Activated T-helper 1 cell treated with anti-CD3 and anti-CD28 coated beads, Interleukin-12 subunit alpha, Interleukin-12 subunit beta, Interleukin-2, Interleukin-4 antibody, amounts not matched to agents 30 ng/mL and 10 ng/mL and 1 ng/mL, durations not matched to agents 14 hours and 24 hours and 36 hours (primary cell): ENCODE results near the gene DNAJC5. TPM values are rescaled to one million over a fixed set of nuclear protein-coding genes. Genes with fewer than 3 reads are reported as not detected.

Source experiments
- DNase-seq: peaks from one replicate; pipeline ENCODE4 v3.0.0; 2021; ENCODE audit warnings: low spot score
- H3K27ac Mint-ChIP-seq: one replicate; pipeline ENCODE4 v1.8.0; 2021; ENCODE audit warnings: mild to moderate bottlenecking, mixed read lengths
- H3K27me3 Mint-ChIP-seq: one replicate; pipeline ENCODE4 v1.8.0; 2022; ENCODE audit warnings: mild to moderate bottlenecking, moderate library complexity, mixed read lengths; ENCODE audit not compliant: insufficient read depth
- H3K36me3 Mint-ChIP-seq: one replicate; pipeline ENCODE4 v1.8.0; 2021; ENCODE audit warnings: low read depth, mixed read lengths
- H3K4me1 Mint-ChIP-seq: one replicate; pipeline ENCODE4 v1.8.0; 2021; ENCODE audit warnings: low read depth, mixed read lengths
- H3K4me3 Mint-ChIP-seq: one replicate; pipeline ENCODE4 v1.8.0; 2021; ENCODE audit warnings: mild to moderate bottlenecking, moderate library complexity, mixed read lengths
- H3K9me3 Mint-ChIP-seq: one replicate; pipeline ENCODE4 v1.8.0; 2021; ENCODE audit warnings: mixed read lengths
- intact Hi-C: fragments of 100-400 bp; cut with micrococcal nuclease; formaldehyde crosslinking; loops from one replicate; pipeline ENCODE4 v1.15.1; 2024
- total RNA-seq: library from RNA; stranded (reverse); gene quantifications from 2 replicates; pipeline ENCODE4 v1.2.3, GENCODE V29; 2022

The DNAJC5 gene
- total RNA-seq, 1 donor from 2014 or later = 47.5 TPM

DNA sequence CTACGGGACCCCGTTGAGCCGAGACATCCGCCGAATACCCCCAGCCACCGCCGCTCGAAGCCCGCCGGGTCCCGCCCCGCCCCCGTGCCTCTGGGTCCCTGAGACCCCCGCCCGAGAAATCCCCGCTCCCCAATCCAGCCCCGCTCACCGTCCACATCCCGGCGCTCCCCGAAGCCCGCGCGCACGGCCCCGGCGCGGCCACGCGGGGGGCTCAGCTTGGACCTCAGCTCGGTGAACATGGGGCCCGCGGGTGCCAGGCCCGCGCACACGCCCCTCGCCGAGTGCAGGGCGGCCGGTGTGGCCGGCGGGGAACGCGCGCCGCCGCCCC is 84.3 kb downstream of the DNAJC5 start:
- H3K9me3 Mint-ChIP-seq = no peaks in the 10 kb centered on the region
- H3K27ac Mint-ChIP-seq = peak overlapping the region; percentile 89
- peaks cover 68% of the 10 kb centered on the region for H3K4me1 Mint-ChIP-seq
- peak overlapping the region; percentile 83 for H3K4me3 Mint-ChIP-seq
- intact Hi-C loops = loop anchor here (2.0 to 10.0 kb wide), 2 partner anchors 244 to 426 kb away; partner anchors contain the start of genes LIME1 and SLC2A4RG
- no peaks in the 10 kb centered on the region for H3K27me3 Mint-ChIP-seq
- DNase-seq = no peak
- H3K36me3 Mint-ChIP-seq = peaks cover 32% of the 10 kb centered on the region

DNA sequence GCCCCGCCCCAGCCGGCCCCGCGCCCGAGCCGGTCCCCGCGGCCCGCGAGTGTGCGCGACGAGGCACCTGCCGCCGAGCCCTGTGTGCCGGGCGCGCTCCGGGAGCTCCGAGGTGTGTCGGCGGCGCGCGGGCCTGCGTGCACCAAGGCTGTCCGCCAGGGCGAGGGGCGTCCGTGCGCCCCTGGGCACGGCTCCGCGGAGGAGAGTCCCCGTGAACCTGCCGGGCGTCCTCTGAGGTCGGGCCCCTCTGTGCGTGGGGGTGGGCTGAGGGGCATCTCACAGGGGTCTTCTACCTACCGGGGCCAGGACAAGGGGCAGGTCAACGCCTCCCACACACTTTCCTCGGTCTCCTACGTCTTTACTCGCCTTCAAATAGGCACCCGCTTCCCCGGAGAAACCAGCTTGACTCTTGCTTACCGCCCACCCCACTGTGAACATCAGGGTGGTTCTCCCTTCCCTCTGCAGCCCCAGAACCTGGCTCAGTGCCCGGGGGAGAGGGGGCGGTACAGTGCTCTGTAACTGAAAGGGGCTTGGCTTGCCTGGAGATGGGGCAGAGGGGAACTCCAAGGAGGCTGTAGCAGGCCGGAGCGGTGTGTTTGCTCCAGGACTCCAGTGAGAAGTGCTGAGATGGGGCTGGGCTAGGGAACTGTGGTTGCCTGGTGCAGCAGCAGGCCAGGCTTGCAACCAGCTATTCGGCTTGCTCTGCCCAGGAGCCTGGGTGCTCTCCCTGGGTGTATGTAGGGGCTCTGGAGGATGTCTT is 84.8 kb downstream of the DNAJC5 start, which contains the start of gene SAMD10:
TSS of gene SAMD10 (minus strand) at position 86 of the 760 bp plus-strand sequence. CDS start 175 bp downstream, outside the sequence.
- peak within 1 kb of the TSS; percentile 99 for H3K27ac Mint-ChIP-seq
- peaks cover 68% of the 10 kb centered on the region for H3K4me1 Mint-ChIP-seq
- intact Hi-C loops = loop anchor here (1.0 to 10.0 kb wide), 4 partner anchors 83 to 427 kb away; partner anchors contain the start of genes LIME1 and SLC2A4RG
- no peaks in the 10 kb centered on the region for H3K27me3 Mint-ChIP-seq
- H3K36me3 Mint-ChIP-seq = peaks cover 36% of the 10 kb centered on the region
- DNase-seq = peak; percentile 61
- H3K9me3 Mint-ChIP-seq = no peaks in the 10 kb centered on the region
- H3K4me3 Mint-ChIP-seq = peak within 1 kb of the TSS; percentile 98

DNA sequence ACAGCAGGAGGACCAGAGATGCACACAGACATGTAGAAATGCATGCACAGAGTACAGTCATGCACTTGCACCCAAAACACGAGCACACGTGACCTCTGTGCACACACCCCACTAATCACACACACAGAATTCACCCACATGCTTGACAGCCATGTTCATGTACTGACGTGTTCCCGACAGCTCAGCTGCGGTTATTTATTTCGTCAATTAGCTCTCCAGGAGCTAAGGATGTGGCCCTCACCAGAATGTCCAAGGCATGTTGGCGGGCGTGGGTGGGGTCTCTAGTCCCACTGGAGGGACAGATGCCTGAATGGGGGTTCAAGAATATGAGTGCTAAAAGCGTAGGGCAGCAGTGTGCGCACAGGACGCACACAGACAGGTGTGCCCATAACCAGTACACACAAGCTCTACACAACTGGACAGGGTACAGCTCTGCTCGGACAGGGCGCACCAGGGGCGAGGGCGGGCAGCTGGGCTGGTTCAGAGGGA is 85.4 kb downstream of the DNAJC5 start:
- Mint-ChIP-seq H3K36me3 (peaks cover 35% of the 10 kb centered on the region), H3K27me3 (no peaks in the 10 kb centered on the region), H3K4me1 (peaks cover 66% of the 10 kb centered on the region), H3K4me3 (peak overlapping the region; percentile 98), H3K9me3 (no peaks in the 10 kb centered on the region), H3K27ac (peak overlapping the region; percentile 99)
- no peak for DNase-seq
- intact Hi-C loops = loop anchor here (1.0 kb wide), 2 partner anchors 84 to 97 kb away; no protein-coding TSS in a partner anchor

DNA sequence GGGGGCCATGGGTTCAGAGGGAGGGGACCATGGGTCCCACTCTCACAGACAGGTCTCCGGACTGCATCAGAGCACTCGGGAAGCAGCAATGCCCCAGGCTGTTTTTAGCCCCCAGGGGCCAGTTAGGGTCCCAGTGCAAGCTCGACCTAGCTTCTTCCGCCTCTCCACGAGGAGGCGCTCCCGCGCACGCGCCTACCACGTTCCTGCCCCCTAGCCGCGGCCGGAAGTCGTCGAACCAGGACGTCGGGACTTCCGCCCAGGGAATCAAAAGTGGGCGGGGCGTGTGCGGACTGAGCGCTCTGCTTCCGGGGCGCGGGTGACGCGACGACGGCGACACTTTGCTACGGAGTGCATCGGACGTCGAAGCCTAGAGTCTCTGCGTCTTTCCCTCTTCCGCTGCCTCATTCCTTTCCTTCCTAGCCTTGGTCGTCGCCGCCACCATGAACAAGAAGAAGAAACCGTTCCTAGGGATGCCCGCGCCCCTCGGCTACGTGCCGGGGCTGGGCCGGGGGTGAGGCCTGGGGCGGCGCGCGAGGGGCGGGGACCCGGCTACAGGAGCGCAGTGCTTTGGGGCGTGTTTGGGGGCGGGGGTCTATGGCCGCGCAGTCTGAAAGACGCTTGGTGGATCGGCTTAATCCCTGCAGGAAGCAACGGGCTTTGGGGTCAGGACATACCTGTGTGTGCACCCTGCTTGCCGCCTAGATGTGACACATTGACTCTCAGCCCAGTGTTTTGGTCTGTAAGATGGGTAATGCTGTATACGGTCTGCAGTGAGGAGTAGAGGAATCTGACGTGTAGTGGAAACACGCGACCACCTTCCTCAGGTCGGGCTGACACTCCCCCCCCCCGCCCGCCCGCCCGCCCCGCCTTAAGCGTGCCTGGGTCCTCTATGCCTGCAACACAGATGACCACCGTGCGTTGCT is 86.1 kb downstream of the DNAJC5 start, which contains the start of gene PRPF6:
TSS of gene PRPF6 (plus strand) at position 327 of the 923 bp plus-strand sequence. CDS start at position 441, 114 bp downstream.
- intact Hi-C loops = loop anchor here (1.0 kb wide), 4 partner anchors 25 to 96 kb away; partner anchors contain the start of genes TCEA2 and UCKL1
- Mint-ChIP-seq H3K4me3 (peak within 1 kb of the TSS; percentile 98), H3K27ac (peak within 1 kb of the TSS; percentile 99), H3K9me3 (no peaks in the 10 kb centered on the region), H3K36me3 (peaks cover 36% of the 10 kb centered on the region), H3K4me1 (peaks cover 64% of the 10 kb centered on the region), H3K27me3 (no peaks in the 10 kb centered on the region)
- peak; percentile 94 for DNase-seq

DNA sequence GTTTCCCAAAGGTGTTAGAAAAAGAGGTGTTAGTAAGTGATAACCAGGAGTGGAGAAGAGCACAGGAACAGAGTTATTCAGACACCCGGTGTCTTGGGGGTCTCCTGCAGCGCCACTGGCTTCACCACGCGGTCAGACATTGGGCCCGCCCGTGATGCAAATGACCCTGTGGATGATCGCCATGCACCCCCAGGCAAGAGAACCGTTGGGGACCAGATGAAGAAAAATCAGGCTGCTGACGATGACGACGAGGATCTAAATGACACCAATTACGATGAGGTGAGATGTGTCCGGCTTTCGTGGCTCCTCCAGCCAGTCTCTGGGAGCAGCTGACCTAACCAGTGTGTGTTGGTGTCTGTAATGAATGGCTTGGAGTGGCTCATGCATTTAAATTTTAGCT is 88.0 kb downstream of the DNAJC5 start:
- H3K27ac Mint-ChIP-seq = no peak overlapping the region
- H3K4me1 Mint-ChIP-seq = peaks cover 45% of the 10 kb centered on the region
- intact Hi-C loops = no loop called here
- no peak for DNase-seq
- H3K4me3 Mint-ChIP-seq = peak overlapping the region; percentile 20
- H3K36me3 Mint-ChIP-seq = peaks cover 30% of the 10 kb centered on the region
- no peaks in the 10 kb centered on the region for H3K27me3 Mint-ChIP-seq
- no peaks in the 10 kb centered on the region for H3K9me3 Mint-ChIP-seq

Other genes starting within 250 kb of the DNAJC5 start
- gene STMN3, start 241.7 kb upstream of the DNAJC5 start, total RNA-seq = 5.3 and 5.5 TPM in 2 replicates
- gene RTEL1, start 236.8 kb upstream of the DNAJC5 start, total RNA-seq = 54.4 and 55.5 TPM in 2 replicates
- not detected in 2 replicates for gene TNFRSF6B, start 198.5 kb upstream of the DNAJC5 start, total RNA-seq
- gene ARFRP1, start 187.2 kb upstream of the DNAJC5 start, total RNA-seq = 71.8 and 73.5 TPM in 2 replicates
- 34.5 and 36.7 TPM in 2 replicates for gene ZGPAT, start 187.1 kb upstream of the DNAJC5 start, total RNA-seq
- 12.1 TPM in 2 replicates for gene LIME1, start 158.5 kb upstream of the DNAJC5 start, total RNA-seq
- gene SLC2A4RG, start 155.3 kb upstream of the DNAJC5 start, total RNA-seq = 34.7 and 38.3 TPM in 2 replicates
- 1.1 and 1.2 TPM in 2 replicates for gene ZBTB46, start 63.9 kb upstream of the DNAJC5 start, total RNA-seq
- not detected in 2 replicates for gene ABHD16B, start 33.6 kb upstream of the DNAJC5 start, total RNA-seq
- 65.9 and 73.2 TPM in 2 replicates for gene TPD52L2, start 29.9 kb upstream of the DNAJC5 start, total RNA-seq
- 48.7 and 49.3 TPM in 2 replicates for gene UCKL1, start 61.3 kb downstream of the DNAJC5 start, total RNA-seq
- gene ZNF512B, start 74.8 kb downstream of the DNAJC5 start, total RNA-seq = 28.0 and 28.3 TPM in 2 replicates
- gene SAMD10, start 84.5 kb downstream of the DNAJC5 start, total RNA-seq = 29.4 and 34.9 TPM in 2 replicates
- gene PRPF6, start 86.0 kb downstream of the DNAJC5 start, total RNA-seq = 82.3 and 83.6 TPM in 2 replicates
- 5.4 and 6.1 TPM in 2 replicates for gene C20orf204, start 141.1 kb downstream of the DNAJC5 start, total RNA-seq
- gene SOX18, start 154.5 kb downstream of the DNAJC5 start, total RNA-seq = 1.3 TPM in 2 replicates
- 33.8 TPM in 2 replicates for gene TCEA2, start 168.1 kb downstream of the DNAJC5 start, total RNA-seq
- 54.7 and 55.9 TPM in 2 replicates for gene RGS19, start 184.4 kb downstream of the DNAJC5 start, total RNA-seq
- 0.16 and 0.20 TPM in 2 replicates for gene OPRL1, start 185.0 kb downstream of the DNAJC5 start, total RNA-seq
- gene LKAAEAR1, start 189.3 kb downstream of the DNAJC5 start, total RNA-seq = 0.31 and 0.39 TPM in 2 replicates
- gene NPBWR2, start 212.4 kb downstream of the DNAJC5 start, total RNA-seq = not detected in 2 replicates